GM12892 (cell line): Measurements from ENCODE around the gene OLIG1.

Experiments
- DNase-seq: peaks from one replicate; pipeline ENCODE4 v3.0.0; 2011; ENCODE audit not compliant: insufficient read length
- FAIRE-seq: peaks from 2 replicates; lab custom pipeline; 2011; peaks lifted over from hg19 to GRCh38; lab: Jason Lieb, UNC
- POLR2A ChIP-seq: IDR thresholded peaks from 2 replicates; pipeline ENCODE4 v1.6.1; 2011; ENCODE audit warnings: low read depth, low read length, control low read depth
- POLR2AphosphoS5 ChIP-seq: IDR thresholded peaks from 2 replicates; pipeline ENCODE4 v1.6.1; 2011; ENCODE audit warnings: low read depth, low read length, control low read depth
- TAF1 ChIP-seq: IDR thresholded peaks from 2 replicates; pipeline ENCODE4 v1.6.1; 2011; ENCODE audit warnings: low read depth, mild to moderate bottlenecking, control low read depth, low read length, borderline replicate concordance

Gene OLIG1

GRCh38 chr21:33113131-33113530 is 43.2 kb downstream of the OLIG1 start:
- FAIRE-seq = no peak
- TF ChIP-seq TAF1 = no peak
- no peak for TF ChIP-seq POLR2AphosphoS5
- TF ChIP-seq POLR2A = no peak
- no peak for DNase-seq

DNA sequence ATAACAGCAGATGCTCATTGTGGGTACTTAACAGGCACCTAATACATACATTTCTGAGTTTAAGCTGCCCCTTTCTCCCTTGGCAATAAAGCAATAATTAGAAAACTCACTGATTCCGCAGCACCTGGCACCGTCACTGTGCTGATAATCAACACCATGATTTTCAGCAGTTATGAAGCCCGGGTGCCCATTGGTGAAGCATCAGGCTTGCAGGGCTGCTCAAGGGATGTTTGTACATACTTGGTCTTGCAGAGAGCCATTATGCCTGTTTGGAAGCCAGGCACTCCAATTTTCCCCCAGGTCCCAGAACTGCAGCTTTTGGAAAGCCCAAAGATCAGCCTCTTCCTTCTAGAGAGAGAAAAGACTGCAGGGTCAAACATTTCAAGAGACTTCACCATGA is 44.3 kb downstream of the OLIG1 start:
- TF ChIP-seq TAF1 (no peak), POLR2AphosphoS5 (no peak), POLR2A (no peak)
- DNase-seq (no peak), FAIRE-seq (no peak)

DNA sequence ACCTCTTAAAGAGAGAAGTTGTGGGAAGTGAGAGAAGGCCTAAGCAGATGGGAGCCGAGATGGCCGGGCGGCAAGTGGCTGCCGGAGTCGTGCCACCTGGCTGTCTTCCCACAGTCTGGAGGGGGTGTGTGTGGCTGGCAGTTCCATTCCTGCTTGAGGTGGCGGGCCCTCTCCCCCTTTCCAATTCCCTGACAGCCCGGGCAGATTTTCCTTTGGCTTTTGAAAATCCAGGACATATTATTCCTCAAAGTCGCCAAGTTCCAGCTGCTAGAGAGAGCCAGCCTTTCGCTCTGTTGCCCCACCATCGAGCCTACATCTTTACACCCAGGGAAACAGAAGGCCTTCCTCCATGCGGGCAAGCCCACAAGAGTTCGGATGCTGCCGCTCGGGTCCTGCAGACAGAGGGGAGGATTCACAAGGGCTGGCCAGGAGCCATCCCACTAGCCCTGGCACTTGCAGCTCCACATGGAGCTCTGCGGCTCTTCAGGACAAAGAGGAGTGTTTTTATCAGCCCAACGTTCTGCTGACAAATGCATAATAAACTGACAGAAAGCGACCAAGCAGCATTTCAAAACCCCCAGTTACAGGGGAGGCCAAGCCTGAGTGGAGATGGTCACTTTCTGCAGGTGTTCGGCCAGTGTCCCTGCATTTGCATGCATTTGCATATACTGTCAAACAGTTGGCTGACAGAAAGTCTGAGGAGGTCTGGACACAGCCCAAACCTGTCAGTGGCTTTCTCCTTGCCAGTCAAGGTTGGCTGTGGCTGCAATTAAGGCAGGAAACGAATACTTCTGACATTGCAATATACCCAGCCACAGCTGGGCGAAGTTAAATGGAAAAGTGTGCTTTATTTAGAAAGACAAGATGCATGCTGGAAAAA is 45.9 kb downstream of the OLIG1 start:
- TF ChIP-seq POLR2A = no peak
- TF ChIP-seq TAF1 = no peak
- TF ChIP-seq POLR2AphosphoS5 = no peak
- no peak for FAIRE-seq
- DNase-seq = no peak

GRCh38 chr21:33116676-33117075 is 46.7 kb downstream of the OLIG1 start:
- DNase-seq = no peak
- FAIRE-seq = no peak
- TF ChIP-seq POLR2A = no peak
- TF ChIP-seq TAF1 = no peak
- TF ChIP-seq POLR2AphosphoS5 = no peak

GRCh38 chr21:33117101-33117888 is 47.4 kb downstream of the OLIG1 start:
- DNase-seq (no peak), FAIRE-seq (no peak)
- TF ChIP-seq POLR2AphosphoS5 (no peak), TAF1 (no peak), POLR2A (no peak)
